ENCODE data around the gene USH2A. TPM values are rescaled to one million over a fixed set of nuclear protein-coding genes. Genes with fewer than 3 reads are reported as not detected.

The USH2A gene
- total RNA-seq, 1 donor from 2014 or later = not detected

- Mint-ChIP-seq H3K4me3 (no peak overlapping the region), H3K9me3 (no peaks in the 10 kb centered on the region), H3K4me1 (ENCODE audit: low read depth) (no peaks in the 10 kb centered on the region), H3K27me3 (ENCODE audit: insufficient read depth) (no peaks in the 10 kb centered on the region), H3K36me3 (ENCODE audit: low read depth) (no peaks in the 10 kb centered on the region), H3K27ac (no peak overlapping the region)
- no peak for DNase-seq (ENCODE audit: low spot score)
- intact Hi-C loops (cut with micrococcal nuclease) = no loop called here
These were observed 303.6 kb downstream of the USH2A start for GRCh38 chr1:216119600-216119999.

- no peak overlapping the region for H3K27ac Mint-ChIP-seq
- no peaks in the 10 kb centered on the region for H3K36me3 Mint-ChIP-seq (ENCODE audit: low read depth)
- H3K4me3 Mint-ChIP-seq = no peak overlapping the region
- no peaks in the 10 kb centered on the region for H3K27me3 Mint-ChIP-seq (ENCODE audit: insufficient read depth)
- DNase-seq (ENCODE audit: low spot score) = no peak
- no peaks in the 10 kb centered on the region for H3K9me3 Mint-ChIP-seq
- H3K4me1 Mint-ChIP-seq (ENCODE audit: low read depth) = no peaks in the 10 kb centered on the region
- intact Hi-C loops (cut with micrococcal nuclease) = no loop called here
These were observed 309.1 kb downstream of the USH2A start for GRCh38 chr1:216114180-216114579.

GRCh38 chr1:216113181-216113580, 310.1 kb downstream of the USH2A start:
- Mint-ChIP-seq H3K36me3 (ENCODE audit: low read depth) (no peaks in the 10 kb centered on the region), H3K9me3 (no peaks in the 10 kb centered on the region), H3K4me3 (no peak overlapping the region), H3K4me1 (ENCODE audit: low read depth) (no peaks in the 10 kb centered on the region), H3K27me3 (ENCODE audit: insufficient read depth) (no peaks in the 10 kb centered on the region), H3K27ac (no peak overlapping the region)
- no peak for DNase-seq (ENCODE audit: low spot score)
- intact Hi-C loops (cut with micrococcal nuclease) = no loop called here

GRCh38 chr1:216111842-216112241, 311.4 kb downstream of the USH2A start:
- intact Hi-C loops (cut with micrococcal nuclease) = no loop called here
- H3K9me3 Mint-ChIP-seq = no peaks in the 10 kb centered on the region
- H3K4me1 Mint-ChIP-seq (ENCODE audit: low read depth) = no peaks in the 10 kb centered on the region

GRCh38 chr1:216095400-216095799, 327.8 kb downstream of the USH2A start:
- intact Hi-C loops (cut with micrococcal nuclease) = no loop called here
- H3K4me3 Mint-ChIP-seq = no peak overlapping the region
- peaks cover 6% of the 10 kb centered on the region for H3K9me3 Mint-ChIP-seq
- H3K27ac Mint-ChIP-seq = no peak overlapping the region
- no peaks in the 10 kb centered on the region for H3K36me3 Mint-ChIP-seq (ENCODE audit: low read depth)
- no peaks in the 10 kb centered on the region for H3K4me1 Mint-ChIP-seq (ENCODE audit: low read depth)
- H3K27me3 Mint-ChIP-seq (ENCODE audit: insufficient read depth) = no peaks in the 10 kb centered on the region
- no peak for DNase-seq (ENCODE audit: low spot score)

More at GRCh38 chr1:216111842-216112241, 311.4 kb downstream of the USH2A start:
- Mint-ChIP-seq H3K27ac (no peak overlapping the region), H3K36me3 (ENCODE audit: low read depth) (no peaks in the 10 kb centered on the region), H3K27me3 (ENCODE audit: insufficient read depth) (no peaks in the 10 kb centered on the region), H3K4me3 (no peak overlapping the region)
- DNase-seq (ENCODE audit: low spot score) = no peak

GRCh38 chr1:216090556-216090955, 332.7 kb downstream of the USH2A start:
- intact Hi-C loops (cut with micrococcal nuclease) = no loop called here
- H3K4me3 Mint-ChIP-seq = no peak overlapping the region
- H3K36me3 Mint-ChIP-seq (ENCODE audit: low read depth) = no peaks in the 10 kb centered on the region
- DNase-seq (ENCODE audit: low spot score) = no peak
- no peaks in the 10 kb centered on the region for H3K27me3 Mint-ChIP-seq (ENCODE audit: insufficient read depth)
- H3K9me3 Mint-ChIP-seq = peaks cover 6% of the 10 kb centered on the region
- H3K27ac Mint-ChIP-seq = no peak overlapping the region
- no peaks in the 10 kb centered on the region for H3K4me1 Mint-ChIP-seq (ENCODE audit: low read depth)

GRCh38 chr1:216086678-216087077, 336.6 kb downstream of the USH2A start:
- no peaks in the 10 kb centered on the region for H3K4me1 Mint-ChIP-seq (ENCODE audit: low read depth)
- no peak overlapping the region for H3K27ac Mint-ChIP-seq
- H3K4me3 Mint-ChIP-seq = no peak overlapping the region
- intact Hi-C loops (cut with micrococcal nuclease) = no loop called here
- no peak for DNase-seq (ENCODE audit: low spot score)
- H3K36me3 Mint-ChIP-seq (ENCODE audit: low read depth) = no peaks in the 10 kb centered on the region
- no peaks in the 10 kb centered on the region for H3K9me3 Mint-ChIP-seq
- H3K27me3 Mint-ChIP-seq (ENCODE audit: insufficient read depth) = no peaks in the 10 kb centered on the region

- Mint-ChIP-seq H3K36me3 (ENCODE audit: low read depth) (no peaks in the 10 kb centered on the region), H3K9me3 (no peaks in the 10 kb centered on the region), H3K4me1 (ENCODE audit: low read depth) (no peaks in the 10 kb centered on the region), H3K27ac (no peak overlapping the region), H3K27me3 (ENCODE audit: insufficient read depth) (no peaks in the 10 kb centered on the region), H3K4me3 (no peak overlapping the region)
- intact Hi-C loops (cut with micrococcal nuclease) = no loop called here
- no peak for DNase-seq (ENCODE audit: low spot score)
These were observed 341.8 kb downstream of the USH2A start for GRCh38 chr1:216081445-216081844.

GRCh38 chr1:216076751-216077150, 346.5 kb downstream of the USH2A start:
- intact Hi-C loops (cut with micrococcal nuclease) = no loop called here
- H3K9me3 Mint-ChIP-seq = no peaks in the 10 kb centered on the region
- H3K27ac Mint-ChIP-seq = no peak overlapping the region
- no peaks in the 10 kb centered on the region for H3K36me3 Mint-ChIP-seq (ENCODE audit: low read depth)
- no peak overlapping the region for H3K4me3 Mint-ChIP-seq
- DNase-seq (ENCODE audit: low spot score) = no peak
- no peaks in the 10 kb centered on the region for H3K4me1 Mint-ChIP-seq (ENCODE audit: low read depth)
- H3K27me3 Mint-ChIP-seq (ENCODE audit: insufficient read depth) = no peaks in the 10 kb centered on the region

GRCh38 chr1:216075339-216075738, 347.9 kb downstream of the USH2A start:
- H3K9me3 Mint-ChIP-seq = no peaks in the 10 kb centered on the region
- H3K36me3 Mint-ChIP-seq (ENCODE audit: low read depth) = no peaks in the 10 kb centered on the region
- no peaks in the 10 kb centered on the region for H3K4me1 Mint-ChIP-seq (ENCODE audit: low read depth)
- intact Hi-C loops (cut with micrococcal nuclease) = no loop called here
- no peaks in the 10 kb centered on the region for H3K27me3 Mint-ChIP-seq (ENCODE audit: insufficient read depth)
- no peak overlapping the region for H3K27ac Mint-ChIP-seq
- H3K4me3 Mint-ChIP-seq = no peak overlapping the region
- no peak for DNase-seq (ENCODE audit: low spot score)

- Mint-ChIP-seq H3K27ac (no peak overlapping the region), H3K27me3 (ENCODE audit: insufficient read depth) (no peaks in the 10 kb centered on the region), H3K9me3 (no peaks in the 10 kb centered on the region), H3K4me3 (no peak overlapping the region), H3K36me3 (ENCODE audit: low read depth) (no peaks in the 10 kb centered on the region), H3K4me1 (ENCODE audit: low read depth) (no peaks in the 10 kb centered on the region)
- intact Hi-C loops (cut with micrococcal nuclease) = no loop called here
- no peak for DNase-seq (ENCODE audit: low spot score)
These were observed 349.3 kb downstream of the USH2A start for GRCh38 chr1:216073793-216074595.

GRCh38 chr1:216071262-216071661, 352.0 kb downstream of the USH2A start:
- H3K9me3 Mint-ChIP-seq = no peaks in the 10 kb centered on the region
- H3K4me3 Mint-ChIP-seq = no peak overlapping the region
- intact Hi-C loops (cut with micrococcal nuclease) = no loop called here
- DNase-seq (ENCODE audit: low spot score) = no peak
- H3K27ac Mint-ChIP-seq = no peak overlapping the region
- no peaks in the 10 kb centered on the region for H3K36me3 Mint-ChIP-seq (ENCODE audit: low read depth)
- H3K27me3 Mint-ChIP-seq (ENCODE audit: insufficient read depth) = no peaks in the 10 kb centered on the region
- H3K4me1 Mint-ChIP-seq (ENCODE audit: low read depth) = no peaks in the 10 kb centered on the region

GRCh38 chr1:216064643-216065042, 358.6 kb downstream of the USH2A start:
- Mint-ChIP-seq H3K36me3 (ENCODE audit: low read depth) (no peaks in the 10 kb centered on the region), H3K27me3 (ENCODE audit: insufficient read depth) (no peaks in the 10 kb centered on the region), H3K4me3 (no peak overlapping the region), H3K9me3 (no peaks in the 10 kb centered on the region), H3K4me1 (ENCODE audit: low read depth) (no peaks in the 10 kb centered on the region), H3K27ac (no peak overlapping the region)
- DNase-seq (ENCODE audit: low spot score) = no peak
- intact Hi-C loops (cut with micrococcal nuclease) = no loop called here

GRCh38 chr1:216057947-216058346, 365.3 kb downstream of the USH2A start:
- Mint-ChIP-seq H3K27ac (no peak overlapping the region), H3K4me3 (no peak overlapping the region), H3K9me3 (peaks cover under 1% of the 10 kb centered on the region), H3K27me3 (ENCODE audit: insufficient read depth) (no peaks in the 10 kb centered on the region), H3K36me3 (ENCODE audit: low read depth) (no peaks in the 10 kb centered on the region), H3K4me1 (ENCODE audit: low read depth) (no peaks in the 10 kb centered on the region)
- intact Hi-C loops (cut with micrococcal nuclease) = no loop called here
- no peak for DNase-seq (ENCODE audit: low spot score)

Data from activated T-helper 1 cell treated with anti-CD3 and anti-CD28 coated beads, Interleukin-12 subunit alpha, Interleukin-12 subunit beta, Interleukin-2, Interleukin-4 antibody, amounts not matched to agents 30 ng/mL and 10 ng/mL and 1 ng/mL, durations not matched to agents 14 hours and 24 hours and 36 hours (primary cell).